Testis (tissue), 2 donors: ENCODE measurements around the gene CGB7.
"Not testable (repeated sequence)": the region's sequence is repeated elsewhere in the genome, so short reads cannot be mapped to it uniquely, and the experiment has no call there.

ENCODE experiments used
- POLR2A ChIP-seq: fragments of 450-650 bp; IDR thresholded peaks from one replicate; pipeline ENCODE4 v1.6.1; 2017; ENCODE audit warnings: antibody characterized with exemption, mild to moderate bottlenecking, moderate library complexity
- TF ChIP-seq, protein P1 (sequence below), 3 experiments: fragments of 450-650 bp in 2 of 3; fragments of 200-600 bp in 1 of 3; sonication (generic) in 1 of 3; IDR thresholded peaks; one replicate each; pipeline ENCODE4 v1.5.1; 2016 to 2019; ENCODE audit warnings: antibody characterized with exemption in 3 of 3, mild to moderate bottlenecking in 2 of 3, moderate library complexity in 1 of 3

DNA sequence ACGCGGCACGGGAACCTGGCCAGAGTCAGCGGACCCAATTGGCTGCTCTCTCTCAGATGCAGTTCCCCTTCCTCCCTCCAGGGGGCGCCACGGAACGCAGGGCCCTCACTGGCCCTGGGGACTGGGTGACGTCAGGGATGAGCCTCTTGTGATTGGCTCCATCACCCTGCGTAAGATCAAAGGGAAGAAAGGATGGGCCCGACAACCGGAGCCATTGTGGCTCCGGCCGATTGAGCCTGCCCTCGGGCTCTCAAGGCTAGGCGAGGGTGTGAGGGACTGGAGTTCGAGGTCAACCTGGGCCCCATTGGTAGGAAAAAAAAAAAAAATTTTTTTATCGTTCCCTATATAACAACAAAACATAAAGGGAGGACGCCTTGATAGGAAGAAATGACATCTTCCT lies 20.7 kb downstream of the CGB7 start, which contains the start of gene CGB1:
- not testable (repeated sequence) for TF ChIP-seq POLR2A
- TF ChIP-seq, protein P1, sequence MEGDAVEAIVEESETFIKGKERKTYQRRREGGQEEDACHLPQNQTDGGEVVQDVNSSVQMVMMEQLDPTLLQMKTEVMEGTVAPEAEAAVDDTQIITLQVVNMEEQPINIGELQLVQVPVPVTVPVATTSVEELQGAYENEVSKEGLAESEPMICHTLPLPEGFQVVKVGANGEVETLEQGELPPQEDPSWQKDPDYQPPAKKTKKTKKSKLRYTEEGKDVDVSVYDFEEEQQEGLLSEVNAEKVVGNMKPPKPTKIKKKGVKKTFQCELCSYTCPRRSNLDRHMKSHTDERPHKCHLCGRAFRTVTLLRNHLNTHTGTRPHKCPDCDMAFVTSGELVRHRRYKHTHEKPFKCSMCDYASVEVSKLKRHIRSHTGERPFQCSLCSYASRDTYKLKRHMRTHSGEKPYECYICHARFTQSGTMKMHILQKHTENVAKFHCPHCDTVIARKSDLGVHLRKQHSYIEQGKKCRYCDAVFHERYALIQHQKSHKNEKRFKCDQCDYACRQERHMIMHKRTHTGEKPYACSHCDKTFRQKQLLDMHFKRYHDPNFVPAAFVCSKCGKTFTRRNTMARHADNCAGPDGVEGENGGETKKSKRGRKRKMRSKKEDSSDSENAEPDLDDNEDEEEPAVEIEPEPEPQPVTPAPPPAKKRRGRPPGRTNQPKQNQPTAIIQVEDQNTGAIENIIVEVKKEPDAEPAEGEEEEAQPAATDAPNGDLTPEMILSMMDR (IDR thresholded peaks at IDR 0.05): peak in 2 of 3 experiments; percentile 59 to 74
